ENCODE data around the gene RPS16. TPM values are rescaled to one million over a fixed set of nuclear protein-coding genes. Genes with fewer than 3 reads are reported as not detected.

Gene RPS16
- total and polyA plus RNA-seq, 2 of the 13 experiments (the other 11 are each of a cell fraction or from before 2014, with no cell fraction given), result 488 to 2,583 TPM

- TF ChIP-seq HMG20A (CRISPR knock-in tag; IDR thresholded peaks at IDR 0.05; ENCODE audit: borderline replicate concordance) (0 out of 2 replicates have a peak, but pooled peaks have one; percentile 34), ZNF3 (CRISPR knock-in tag; IDR thresholded peaks at IDR 0.05) (no peak), ZGPAT (CRISPR knock-in tag; IDR thresholded peaks at IDR 0.05) (0 out of 2 replicates have a peak, but pooled peaks have one; percentile 13), MIER3 (CRISPR knock-in tag; IDR thresholded peaks at IDR 0.05; ENCODE audit: borderline replicate concordance) (peak; percentile 59; the same call in 1 of the 2 replicates), PATZ1 (CRISPR knock-in tag; IDR thresholded peaks at IDR 0.05) (peak; percentile 68; the same call in 1 of the 2 replicates), XRCC5 (optimal IDR thresholded peaks at IDR 0.05; ENCODE audit: low read length) (peak; percentile 88), REXO4 (CRISPR knock-in tag; IDR thresholded peaks at IDR 0.05; ENCODE audit: borderline replicate concordance) (no peak), GTF2F1 (IDR thresholded peaks at IDR 0.05; ENCODE audit: low read length) (0 out of 2 replicates have a peak, but pooled peaks have one; percentile 28), POLR2AphosphoS5 (IDR thresholded peaks at IDR 0.05; ENCODE audit: low read depth, low read length) (peak; percentile 74), ZBTB8A (CRISPR knock-in tag; IDR thresholded peaks at IDR 0.05; ENCODE audit: borderline replicate concordance, low read depth) (no peak), U2AF2 (IDR thresholded peaks at IDR 0.05; ENCODE audit: low read depth, low read length) (no peak), BCL6 (CRISPR knock-in tag; IDR thresholded peaks at IDR 0.05) (0 out of 2 replicates have a peak, but pooled peaks have one; percentile 26), ZNF275 (CRISPR knock-in tag; IDR thresholded peaks at IDR 0.05; ENCODE audit: borderline replicate concordance) (0 out of 2 replicates have a peak, but pooled peaks have one; percentile 19), NR2F2 (IDR thresholded peaks at IDR 0.05; ENCODE audit: borderline replicate concordance, low read depth) (peak; percentile 69; the same call in 1 of the 2 replicates), REST (IDR thresholded peaks at IDR 0.05; ENCODE audit: borderline replicate concordance in 1 of 2, low read depth in 1 of 2, low read length in 2 of 2) (peak in 1 of 2 experiments; percentile 32; a peak in 1 of 4 replicates), ZFP36L2 (CRISPR knock-in tag; IDR thresholded peaks at IDR 0.05) (no peak), HINFP (CRISPR knock-in tag; IDR thresholded peaks at IDR 0.05; ENCODE audit: low read depth) (no peak), ZNF839 (CRISPR knock-in tag; IDR thresholded peaks at IDR 0.05; ENCODE audit: borderline replicate concordance) (0 out of 2 replicates have a peak, but pooled peaks have one; percentile 47), HOXA3 (CRISPR knock-in tag; IDR thresholded peaks at IDR 0.05) (peak; percentile 62; the same call in 1 of the 2 replicates)
Observed at GRCh38 chr19:39411081-39411831, 24.5 kb downstream of the RPS16 start (continued).

Data from HepG2 (cell line).